GM12892 (cell line): Measurements from ENCODE around the gene RARG.

Experiments
- POLR2A ChIP-seq: IDR thresholded peaks from 2 replicates; pipeline ENCODE4 v1.6.1; 2011; ENCODE audit warnings: low read depth, low read length, control low read depth
- POLR2AphosphoS5 ChIP-seq: IDR thresholded peaks from 2 replicates; pipeline ENCODE4 v1.6.1; 2011; ENCODE audit warnings: low read depth, low read length, control low read depth
- TAF1 ChIP-seq: IDR thresholded peaks from 2 replicates; pipeline ENCODE4 v1.6.1; 2011; ENCODE audit warnings: low read depth, mild to moderate bottlenecking, control low read depth, low read length, borderline replicate concordance

GRCh38 chr12:53211476-53212381, 20.3 kb downstream of the RARG start:
- TF ChIP-seq POLR2A (no peak), POLR2AphosphoS5 (no peak), TAF1 (no peak)
